ENCODE data around the gene CFAP47.

GRCh38 chrX:36160081-36160480 is 240.5 kb downstream of the CFAP47 start:
- TF ChIP-seq MAX (IDR thresholded peaks at IDR 0.05; ENCODE audit: low read depth, low read length) = no peak
- no peak for TF ChIP-seq CTCF (IDR thresholded peaks at IDR 0.05; ENCODE audit: low read depth, low read length)
- no peak for TF ChIP-seq POLR2A (IDR thresholded peaks at IDR 0.05; ENCODE audit: extremely low read depth, insufficient read length)

All from NB4 (cell line).